DOHH2 (cell line): Measurements from ENCODE around the gene TNS4.

Source experiments
- H3F3A ChIP-seq: fragments of 200-600 bp; sonication (generic), shearing (Covaris generic); 2 replicates; pipeline ENCODE4 v1.6.0; 2016; ENCODE audit warnings: antibody characterized with exemption, mild to moderate bottlenecking; ENCODE audit not compliant: control insufficient read depth, insufficient read depth
- H3K27ac ChIP-seq: fragments of 200-600 bp; sonication (generic); 2 replicates; pipeline ENCODE4 v1.5.1; 2014; ENCODE audit warnings: low read depth, mild to moderate bottlenecking, low read length, moderate library complexity
- H3K27me3 ChIP-seq: fragments of 200-600 bp; sonication (generic); 2 replicates; pipeline ENCODE4 v1.6.1; 2014; ENCODE audit warnings: mild to moderate bottlenecking, low read length, mixed read lengths; ENCODE audit not compliant: control insufficient read depth
- H3K36me3 ChIP-seq: fragments of 200-600 bp; sonication (generic); 2 replicates; pipeline ENCODE4 v1.6.1; 2014; ENCODE audit warnings: mild to moderate bottlenecking, low read length, moderate library complexity, mixed read lengths; ENCODE audit not compliant: control insufficient read depth
- H3K4me1 ChIP-seq: fragments of 200-600 bp; sonication (generic); 2 replicates; pipeline ENCODE4 v1.6.1; 2014; ENCODE audit warnings: mild to moderate bottlenecking, low read length, mixed read lengths; ENCODE audit not compliant: control insufficient read depth
- H3K4me2 ChIP-seq: fragments of 200-600 bp; sonication (generic); 2 replicates; pipeline ENCODE4 v1.6.0; 2014; ENCODE audit warnings: mild to moderate bottlenecking, low read length, moderate library complexity
- H3K4me3 ChIP-seq: fragments of 200-600 bp; sonication (generic); 2 replicates; pipeline ENCODE4 v1.5.1; 2014; ENCODE audit warnings: mild to moderate bottlenecking, low read length, mixed read lengths
- H3K79me2 ChIP-seq: fragments of 200-600 bp; sonication (generic); 2 replicates; pipeline ENCODE4 v1.6.1; 2014; ENCODE audit warnings: mild to moderate bottlenecking, low read length, mixed read lengths; ENCODE audit not compliant: control insufficient read depth
- H3K9me2 ChIP-seq: fragments of 200-600 bp; sonication (generic); replicated peaks from 2 replicates; pipeline ENCODE4 v1.6.1; 2014; ENCODE audit warnings: mild to moderate bottlenecking, low read length, mixed read lengths; ENCODE audit not compliant: control insufficient read depth
- H3K9me3 ChIP-seq: fragments of 200-600 bp; sonication (generic); 2 replicates; pipeline ENCODE4 v1.6.1; 2014; ENCODE audit warnings: antibody characterized with exemption, low read length, mixed read lengths; ENCODE audit not compliant: control insufficient read depth, insufficient read depth
- H4K20me1 ChIP-seq: fragments of 200-600 bp; sonication (generic); 2 replicates; pipeline ENCODE4 v1.6.0; 2014; ENCODE audit warnings: low read depth, mild to moderate bottlenecking, antibody characterized with exemption, low read length, moderate library complexity; ENCODE audit not compliant: control insufficient read depth, insufficient read depth
- EZH2phosphoT487 ChIP-seq: fragments of 200-600 bp; sonication (generic); IDR thresholded peaks from 2 replicates; pipeline ENCODE4 v1.6.1; 2017; ENCODE audit warnings: borderline replicate concordance, mild to moderate bottlenecking, antibody characterized with exemption, low read length, moderate library complexity, mixed read lengths
- TF ChIP-seq, protein P1 (sequence below): fragments of 200-600 bp; sonication (generic); IDR thresholded peaks from one replicate; pipeline ENCODE4 v1.5.1; 2014; ENCODE audit warnings: antibody characterized with exemption, mild to moderate bottlenecking, low read depth, low read length; ENCODE audit not compliant: poor library complexity, severe bottlenecking

TNS4 gene

DNA sequence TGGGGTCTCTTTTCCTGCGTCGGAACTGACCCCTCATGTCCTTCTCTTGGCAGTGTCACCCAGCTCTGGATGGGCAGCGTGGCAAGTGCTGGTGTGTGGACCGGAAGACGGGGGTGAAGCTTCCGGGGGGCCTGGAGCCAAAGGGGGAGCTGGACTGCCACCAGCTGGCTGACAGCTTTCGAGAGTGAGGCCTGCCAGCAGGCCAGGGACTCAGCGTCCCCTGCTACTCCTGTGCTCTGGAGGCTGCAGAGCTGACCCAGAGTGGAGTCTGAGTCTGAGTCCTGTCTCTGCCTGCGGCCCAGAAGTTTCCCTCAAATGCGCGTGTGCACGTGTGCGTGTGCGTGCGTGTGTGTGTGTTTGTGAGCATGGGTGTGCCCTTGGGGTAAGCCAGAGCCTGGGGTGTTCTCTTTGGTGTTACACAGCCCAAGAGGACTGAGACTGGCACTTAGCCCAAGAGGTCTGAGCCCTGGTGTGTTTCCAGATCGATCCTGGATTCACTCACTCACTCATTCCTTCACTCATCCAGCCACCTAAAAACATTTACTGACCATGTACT lies 44.9 kb downstream of the TNS4 start:
- no peaks in the 10 kb centered on the region for H3K9me2 ChIP-seq
- no peaks in the 10 kb centered on the region for H3K4me1 ChIP-seq
- no peak overlapping the region for H3K4me2 ChIP-seq
- H3K79me2 ChIP-seq, result no peaks in the 10 kb centered on the region
- H4K20me1 ChIP-seq, result no peaks in the 10 kb centered on the region
- no peak overlapping the region for H3K27ac ChIP-seq
- no peak overlapping the region for H3K4me3 ChIP-seq
- no peaks in the 10 kb centered on the region for H3F3A ChIP-seq
- H3K27me3 ChIP-seq, result peaks cover 16% of the 10 kb centered on the region
- H3K9me3 ChIP-seq, result no peaks in the 10 kb centered on the region
- TF ChIP-seq EZH2phosphoT487, result no peak
- TF ChIP-seq, protein P1, sequence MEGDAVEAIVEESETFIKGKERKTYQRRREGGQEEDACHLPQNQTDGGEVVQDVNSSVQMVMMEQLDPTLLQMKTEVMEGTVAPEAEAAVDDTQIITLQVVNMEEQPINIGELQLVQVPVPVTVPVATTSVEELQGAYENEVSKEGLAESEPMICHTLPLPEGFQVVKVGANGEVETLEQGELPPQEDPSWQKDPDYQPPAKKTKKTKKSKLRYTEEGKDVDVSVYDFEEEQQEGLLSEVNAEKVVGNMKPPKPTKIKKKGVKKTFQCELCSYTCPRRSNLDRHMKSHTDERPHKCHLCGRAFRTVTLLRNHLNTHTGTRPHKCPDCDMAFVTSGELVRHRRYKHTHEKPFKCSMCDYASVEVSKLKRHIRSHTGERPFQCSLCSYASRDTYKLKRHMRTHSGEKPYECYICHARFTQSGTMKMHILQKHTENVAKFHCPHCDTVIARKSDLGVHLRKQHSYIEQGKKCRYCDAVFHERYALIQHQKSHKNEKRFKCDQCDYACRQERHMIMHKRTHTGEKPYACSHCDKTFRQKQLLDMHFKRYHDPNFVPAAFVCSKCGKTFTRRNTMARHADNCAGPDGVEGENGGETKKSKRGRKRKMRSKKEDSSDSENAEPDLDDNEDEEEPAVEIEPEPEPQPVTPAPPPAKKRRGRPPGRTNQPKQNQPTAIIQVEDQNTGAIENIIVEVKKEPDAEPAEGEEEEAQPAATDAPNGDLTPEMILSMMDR, result no peak
- H3K36me3 ChIP-seq, result no peaks in the 10 kb centered on the region

DNA sequence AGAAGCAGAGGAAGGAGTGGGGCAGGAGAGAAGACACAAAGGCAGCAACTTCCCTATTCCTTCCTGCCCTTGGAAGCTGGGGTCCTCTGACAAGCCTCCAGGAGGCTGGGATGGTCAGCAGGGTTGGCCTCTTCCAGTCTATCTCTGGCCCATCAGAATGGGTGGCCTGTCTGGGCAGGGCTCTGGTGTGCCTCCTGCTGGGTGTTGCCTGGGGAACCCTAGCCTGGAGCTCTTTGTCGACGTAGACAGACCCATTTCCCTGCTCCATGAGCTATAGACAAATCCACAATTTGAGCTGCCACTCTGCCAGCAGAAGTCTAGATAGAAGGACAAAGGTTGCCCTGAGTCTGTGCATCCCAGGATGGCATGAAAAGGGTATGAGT lies 46.8 kb downstream of the TNS4 start:
- Histone ChIP-seq H3K27me3 (peaks cover 16% of the 10 kb centered on the region), H3K4me2 (no peak overlapping the region), H3K9me3 (no peaks in the 10 kb centered on the region), H3K79me2 (no peaks in the 10 kb centered on the region), H3K4me1 (no peaks in the 10 kb centered on the region), H3K27ac (no peak overlapping the region), H3F3A (no peaks in the 10 kb centered on the region), H3K36me3 (no peaks in the 10 kb centered on the region), H3K4me3 (no peak overlapping the region), H4K20me1 (no peaks in the 10 kb centered on the region), H3K9me2 (no peaks in the 10 kb centered on the region)
- TF ChIP-seq EZH2phosphoT487, result no peak
- TF ChIP-seq, protein P1, result no peak

DNA sequence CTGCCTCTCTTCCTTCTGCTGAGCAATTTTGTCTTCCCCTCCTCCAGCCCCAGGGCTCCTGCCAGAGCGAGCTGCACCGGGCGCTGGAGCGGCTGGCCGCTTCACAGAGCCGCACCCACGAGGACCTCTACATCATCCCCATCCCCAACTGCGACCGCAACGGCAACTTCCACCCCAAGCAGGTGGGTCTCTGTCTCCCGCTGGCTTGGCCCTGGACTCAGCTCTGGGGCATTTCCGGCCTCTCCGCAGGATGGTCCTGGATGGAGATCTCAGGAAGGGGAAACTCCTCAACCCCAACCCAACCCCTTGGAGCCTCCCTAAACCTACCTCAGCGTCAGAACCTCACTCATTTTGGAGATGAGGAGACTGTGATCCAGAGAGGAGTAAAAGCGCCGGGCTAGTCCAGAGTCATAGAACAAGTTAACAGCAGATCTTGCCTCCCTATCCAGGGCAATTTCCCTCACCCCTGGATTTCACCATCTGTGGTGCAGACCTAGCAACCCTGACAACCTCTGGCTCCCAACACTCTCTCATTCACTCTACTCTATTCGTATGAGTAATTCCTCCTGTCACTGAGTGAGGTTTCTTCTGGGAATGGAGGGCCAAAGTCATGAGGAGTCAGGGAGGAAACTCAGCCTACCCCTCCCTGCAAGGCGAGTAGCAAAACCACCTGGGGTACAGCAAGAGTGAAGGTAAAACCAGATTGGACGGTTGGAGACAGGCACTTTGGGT lies 47.4 kb downstream of the TNS4 start:
- Histone ChIP-seq H3K27me3 (peaks cover 17% of the 10 kb centered on the region), H3K4me3 (no peak overlapping the region), H3K4me2 (no peak overlapping the region), H3F3A (no peaks in the 10 kb centered on the region), H3K36me3 (no peaks in the 10 kb centered on the region), H3K4me1 (no peaks in the 10 kb centered on the region), H4K20me1 (no peaks in the 10 kb centered on the region), H3K79me2 (no peaks in the 10 kb centered on the region), H3K9me2 (no peaks in the 10 kb centered on the region), H3K9me3 (no peaks in the 10 kb centered on the region), H3K27ac (no peak overlapping the region)
- no peak for TF ChIP-seq EZH2phosphoT487
- TF ChIP-seq, protein P1, result no peak
